Body of pancreas (tissue), 4 donors: Measurements from ENCODE around the gene TEX264. TPM values are rescaled to one million over a fixed set of nuclear protein-coding genes. Genes with fewer than 3 reads are reported as not detected.

Experiments used
- ATAC-seq: fragments of 150-250 bp; one replicate; pipeline ENCODE4 v1.9.1; 2016
- DNase-seq, 4 donors: peaks; one replicate each; pipeline ENCODE4 v3.0.0-alpha.2; 2019
- H3K27ac ChIP-seq, 4 donors: fragments of 200-600 bp; sonication (generic); 1 replicate in 3 of 4; 2 replicates in 1 of 4; pipeline versions ENCODE4 v1.5.1 to v1.6.1; 2016 to 2019; ENCODE audit warnings: mild to moderate bottlenecking in 1 of 4, mixed read lengths in 1 of 4, moderate library complexity in 1 of 4
- H3K27me3 ChIP-seq, 2 donors: fragments of 200-600 bp; sonication (generic); one replicate each; pipeline ENCODE4 v1.6.0; 2016; ENCODE audit warnings: mild to moderate bottlenecking in 1 of 2
- H3K36me3 ChIP-seq, 2 donors: fragments of 200-600 bp; sonication (generic); replicated peaks in 1 of 2; 2 replicates each; pipeline ENCODE4 v1.5.1; 2016; ENCODE audit warnings: low read depth in 2 of 2; ENCODE audit not compliant: insufficient read depth in 1 of 2
- H3K4me1 ChIP-seq: fragments of 200-600 bp; sonication (generic); one replicate; pipeline ENCODE4 v1.6.0; 2016
- H3K4me3 ChIP-seq, 2 donors: fragments of 200-600 bp; sonication (generic); 1 replicate in 1 of 2; 2 replicates in 1 of 2; pipeline ENCODE4 v1.5.1; 2016 to 2019
- H3K9me3 ChIP-seq, 3 donors: fragments of 200-600 bp; sonication (generic); 1 replicate in 2 of 3; 2 replicates in 1 of 3; pipeline ENCODE4 v1.5.1; 2016
- CTCF ChIP-seq, 7 experiments: fragments of 450-650 bp in 4 of 7; fragments of 200-600 bp in 3 of 7; sonication (generic) in 3 of 7; IDR thresholded peaks; one replicate each; pipeline ENCODE4 v1.5.1; 2016 to 2019; ENCODE audit warnings: antibody characterized with exemption in 7 of 7
- POLR2A ChIP-seq, 3 donors: fragments of 450-650 bp; IDR thresholded peaks; one replicate each; pipeline ENCODE4 v1.6.1; 2016; ENCODE audit warnings: antibody characterized with exemption in 3 of 3, mild to moderate bottlenecking in 2 of 3
- WGBS, 2 donors: methylation state at CpG; one replicate each; pipeline ENCODE4 v1.1.5; 2017; 5-methylcytosine and 5-hydroxymethylcytosine counted together
- intact Hi-C: fragments of 100-400 bp; cut with DNase I; formaldehyde crosslinking; loops from one replicate; pipeline ENCODE4 v1.15.1; 2023
- total RNA-seq, 2 donors: library from RNA; depleted of rRNA; stranded (reverse); fragments of >200 nt; gene quantifications; one replicate each; pipeline ENCODE4 v1.1.0, GENCODE V29; 2016

Gene TEX264
- total RNA-seq, 2 donors from 2014 or later = 41.2 to 44.1 TPM

GRCh38 chr3:51705276-51706020 lies 34.4 kb downstream of the TEX264 start:
- Histone ChIP-seq H3K9me3 (no peaks in the 10 kb centered on the region), H3K27ac (no peak overlapping the region), H3K4me3 (no peak overlapping the region), H3K27me3 (no peaks in the 10 kb centered on the region), H3K4me1 (peaks cover 6% of the 10 kb centered on the region), H3K36me3 (peaks cover 4 to 7% of the 10 kb centered on the region in 2 donors)
- 82 to 83% methylated on average over 5 to 8 of the region's 8 CpGs for WGBS, 2 donors
- intact Hi-C loops = no loop called here
- ATAC-seq (no peak), DNase-seq (peak in 1 of 4 donors; percentile 7)
- TF ChIP-seq CTCF (IDR thresholded peaks at IDR 0.05) (no peak), POLR2A (IDR thresholded peaks at IDR 0.05) (no peak)

- H3K36me3 ChIP-seq = peaks cover 4 to 7% of the 10 kb centered on the region in 2 donors
- ATAC-seq (peak; percentile 1), DNase-seq (peak in 1 of 4 donors; percentile 4)
- no peaks in the 10 kb centered on the region for H3K9me3 ChIP-seq
- TF ChIP-seq POLR2A (IDR thresholded peaks at IDR 0.05) = no peak
- TF ChIP-seq CTCF (IDR thresholded peaks at IDR 0.05) = no peak
- intact Hi-C loops = no loop called here
- peaks cover 6% of the 10 kb centered on the region for H3K4me1 ChIP-seq
- no peaks in the 10 kb centered on the region for H3K27me3 ChIP-seq
- no peak overlapping the region for H3K27ac ChIP-seq
- no peak overlapping the region for H3K4me3 ChIP-seq
- WGBS, 2 donors = 81 to 83% methylated on average over 3 of the region's 3 CpGs
Measured at GRCh38 chr3:51706021-51706485, 35.0 kb downstream of the TEX264 start.

GRCh38 chr3:51706788-51707731 lies 36.0 kb downstream of the TEX264 start, which contains the start of gene GRM2:
Gene GRM2, plus strand, starts transcription at chr3:51707068. Its CDS starts 1,916 bp downstream, at chr3:51708984.
- peaks cover 6% of the 10 kb centered on the region for H3K4me1 ChIP-seq
- TF ChIP-seq POLR2A (IDR thresholded peaks at IDR 0.05) = no peak
- TF ChIP-seq CTCF (IDR thresholded peaks at IDR 0.05) = peak in 2 of 7 experiments; percentile 35 to 36
- ATAC-seq = peak; percentile 90
- no peaks in the 10 kb centered on the region for H3K9me3 ChIP-seq
- WGBS, 2 donors = 7 to 17% methylated on average over 38 to 64 of the region's 69 CpGs
- H3K27ac ChIP-seq = no peak within 1 kb of the TSS
- intact Hi-C loops = no loop called here
- no peak within 1 kb of the TSS for H3K4me3 ChIP-seq
- peaks cover 4 to 7% of the 10 kb centered on the region in 2 donors for H3K36me3 ChIP-seq
- no peaks in the 10 kb centered on the region for H3K27me3 ChIP-seq
- peak; percentile 79 to 90 (median 85) for DNase-seq

GRCh38 chr3:51708216-51708845 lies 37.3 kb downstream of the TEX264 start:
- Histone ChIP-seq H3K9me3 (no peaks in the 10 kb centered on the region), H3K27ac (no peak overlapping the region), H3K4me1 (peaks cover 6% of the 10 kb centered on the region), H3K36me3 (peaks cover 0 to 3% of the 10 kb centered on the region in 2 donors), H3K4me3 (no peak overlapping the region), H3K27me3 (no peaks in the 10 kb centered on the region)
- 61 to 71% methylated on average over 3 of the region's 3 CpGs for WGBS, 2 donors
- no peak for ATAC-seq
- DNase-seq = peak in 1 of 4 donors; percentile 4
- TF ChIP-seq POLR2A (IDR thresholded peaks at IDR 0.05) = no peak
- intact Hi-C loops = no loop called here
